Hepatic stellate cell (primary cell): ENCODE measurements around the gene TAL1.

Experiments used
- DNase-seq: peaks from one replicate; pipeline ENCODE4 v3.0.0; 2011; ENCODE audit warnings: low spot score

Gene TAL1

DNA sequence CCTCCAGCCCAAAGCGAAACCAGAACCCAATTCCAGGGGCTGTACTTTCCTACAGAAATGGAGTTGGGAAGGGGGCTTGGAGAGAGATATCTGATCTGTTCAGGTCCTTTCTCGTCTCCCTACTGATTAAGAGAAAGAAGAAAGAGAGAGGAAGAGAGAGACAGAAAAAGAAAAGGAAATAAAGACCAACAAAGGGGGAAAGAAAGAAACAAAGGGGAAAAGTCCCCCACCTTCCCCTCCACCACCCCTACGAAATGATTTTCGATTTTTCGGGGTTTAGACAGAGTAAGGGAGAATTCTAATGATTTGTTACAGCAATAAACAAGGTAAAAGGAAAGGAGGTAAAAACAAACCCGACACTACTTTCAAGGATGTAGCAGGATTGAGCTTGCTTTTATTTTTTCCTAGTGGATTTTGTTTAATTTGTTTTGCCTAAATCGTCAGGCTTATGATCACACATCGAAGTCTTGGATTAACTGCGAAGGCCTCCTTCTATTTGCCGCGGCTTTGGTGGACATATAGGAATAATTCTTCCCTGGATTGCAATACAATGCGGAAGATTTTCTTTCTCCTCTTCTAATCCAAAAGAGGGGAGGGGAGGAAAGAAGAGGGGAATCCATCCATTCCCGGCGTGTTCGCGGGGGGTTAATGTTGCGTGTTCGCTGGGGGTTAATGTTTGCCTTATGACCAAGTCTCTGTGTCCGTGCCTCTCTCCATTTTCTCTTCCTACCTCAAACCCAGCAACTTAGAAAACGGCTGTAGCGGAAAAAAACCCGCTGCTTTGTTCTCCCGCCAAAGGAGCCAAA, 1.9 kb downstream of the TAL1 start:
- no peak for DNase-seq

DNA sequence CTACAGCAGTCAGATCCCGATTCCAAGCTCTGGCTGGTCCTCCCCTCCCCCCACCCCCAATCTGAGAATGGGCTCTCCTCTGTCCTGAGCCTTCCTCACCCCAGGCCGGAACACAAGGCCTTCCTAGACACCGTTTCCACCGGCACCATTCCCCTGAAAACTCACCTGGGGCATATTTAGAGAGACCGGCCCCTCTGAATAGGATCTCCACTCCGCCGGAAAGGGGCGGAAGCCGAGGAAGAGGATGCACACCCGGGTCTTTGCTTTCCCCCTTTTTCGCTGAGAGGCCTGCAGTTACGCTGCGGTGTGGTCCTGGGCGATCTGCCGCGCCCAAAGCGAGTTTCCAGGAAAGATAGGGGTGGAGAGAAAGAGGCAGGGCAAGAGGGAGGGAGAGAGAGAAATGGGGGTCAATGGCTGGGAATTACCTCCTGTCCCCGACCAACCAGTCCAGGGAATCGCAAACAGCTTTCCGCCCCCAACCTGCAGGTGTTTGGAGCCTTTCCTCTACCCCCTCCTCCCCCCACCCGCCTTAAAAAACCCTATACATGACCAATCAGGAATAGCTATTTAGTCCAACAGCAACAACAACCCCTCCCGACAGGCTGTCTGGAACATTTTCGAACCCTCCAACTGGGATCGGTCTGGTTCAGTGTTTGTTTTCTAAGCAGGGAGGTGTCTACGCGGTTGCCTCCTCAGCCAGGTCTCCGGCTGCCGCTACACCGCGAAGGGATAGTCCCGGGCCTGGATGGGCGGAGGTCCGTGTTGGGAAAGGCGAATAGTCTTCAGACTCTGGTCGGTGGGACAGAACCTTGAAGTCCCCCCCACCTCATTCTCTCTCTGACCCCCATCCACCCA, 2.8 kb downstream of the TAL1 start:
- no peak for DNase-seq

DNA sequence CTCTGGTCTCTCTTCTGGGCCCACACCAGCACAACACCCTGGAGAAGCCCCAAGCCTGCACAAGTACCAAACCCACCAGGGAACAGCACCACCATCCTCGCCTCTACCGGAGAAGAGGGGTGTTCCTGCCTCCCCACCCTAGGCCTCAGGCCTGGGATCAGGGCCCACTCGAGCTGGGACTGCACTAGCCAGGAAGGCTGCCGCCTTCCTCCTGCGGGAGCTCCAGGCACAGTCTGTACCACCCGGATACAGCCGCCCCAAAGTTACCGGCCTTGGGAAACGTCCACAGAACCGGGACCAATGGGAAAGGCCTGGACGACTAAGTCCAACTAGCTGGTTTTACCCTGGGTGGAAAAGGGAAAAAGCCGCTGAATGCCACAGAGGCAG, 3.4 kb downstream of the TAL1 start:
- DNase-seq: no peak

DNA sequence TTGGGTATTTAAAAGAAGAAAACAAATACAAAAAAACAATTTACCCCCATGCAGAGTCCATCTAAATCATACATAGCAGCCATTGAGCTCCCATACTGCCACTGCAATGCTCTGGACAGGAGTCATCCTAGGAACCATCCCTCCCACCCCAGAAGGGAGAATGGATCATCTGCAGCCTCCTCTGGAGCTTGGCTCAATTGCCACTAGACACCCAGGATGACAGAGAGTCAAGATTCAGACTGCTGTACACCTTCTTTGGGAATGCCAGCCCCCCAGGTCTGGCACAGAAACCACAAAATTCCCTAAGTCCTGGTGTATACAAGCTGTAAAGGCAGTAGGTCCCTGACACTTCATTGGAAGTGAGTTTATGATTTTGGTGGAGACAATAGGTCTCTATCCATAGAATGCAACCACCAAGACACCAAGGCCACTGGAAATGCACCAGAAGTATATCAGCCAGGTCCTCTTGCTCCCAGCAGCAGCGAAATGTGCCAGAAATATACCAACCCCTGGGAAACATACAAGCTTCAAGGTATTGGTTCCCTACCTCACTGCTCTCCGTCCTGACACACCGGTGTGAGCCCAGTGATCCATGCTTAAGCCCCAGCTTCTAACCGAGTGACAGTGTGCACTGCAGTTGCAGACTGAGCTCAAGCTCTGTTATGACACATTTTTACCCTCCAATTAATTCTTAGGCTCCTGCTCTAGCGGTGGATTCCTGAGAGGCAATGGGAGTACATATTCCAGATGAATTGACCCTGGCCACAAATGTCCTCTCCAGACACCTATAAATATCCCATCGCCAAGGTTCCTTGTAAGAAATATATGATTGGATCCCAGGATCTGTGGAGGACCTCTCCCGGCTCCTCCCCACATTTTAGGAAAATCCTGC, 4.4 kb downstream of the TAL1 start:
- no peak for DNase-seq

DNA sequence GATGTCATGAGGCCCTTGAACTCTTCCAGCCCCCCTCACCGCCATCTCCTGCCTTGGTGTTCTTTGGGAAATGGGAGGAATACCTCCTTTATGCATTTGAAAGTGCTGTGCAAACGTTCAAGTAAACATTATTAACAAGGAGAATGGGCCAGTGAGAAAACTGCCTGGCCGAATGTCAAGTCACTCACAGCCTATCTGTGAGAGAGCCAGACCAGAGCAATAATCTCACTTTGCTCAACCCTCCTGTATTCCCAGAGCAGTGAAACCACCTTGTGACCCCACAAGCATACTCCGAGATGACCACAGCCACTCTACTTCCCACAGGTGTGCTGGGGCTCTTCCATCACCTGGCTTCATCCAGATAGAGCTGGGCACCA, 5.2 kb downstream of the TAL1 start:
- no peak for DNase-seq

DNA sequence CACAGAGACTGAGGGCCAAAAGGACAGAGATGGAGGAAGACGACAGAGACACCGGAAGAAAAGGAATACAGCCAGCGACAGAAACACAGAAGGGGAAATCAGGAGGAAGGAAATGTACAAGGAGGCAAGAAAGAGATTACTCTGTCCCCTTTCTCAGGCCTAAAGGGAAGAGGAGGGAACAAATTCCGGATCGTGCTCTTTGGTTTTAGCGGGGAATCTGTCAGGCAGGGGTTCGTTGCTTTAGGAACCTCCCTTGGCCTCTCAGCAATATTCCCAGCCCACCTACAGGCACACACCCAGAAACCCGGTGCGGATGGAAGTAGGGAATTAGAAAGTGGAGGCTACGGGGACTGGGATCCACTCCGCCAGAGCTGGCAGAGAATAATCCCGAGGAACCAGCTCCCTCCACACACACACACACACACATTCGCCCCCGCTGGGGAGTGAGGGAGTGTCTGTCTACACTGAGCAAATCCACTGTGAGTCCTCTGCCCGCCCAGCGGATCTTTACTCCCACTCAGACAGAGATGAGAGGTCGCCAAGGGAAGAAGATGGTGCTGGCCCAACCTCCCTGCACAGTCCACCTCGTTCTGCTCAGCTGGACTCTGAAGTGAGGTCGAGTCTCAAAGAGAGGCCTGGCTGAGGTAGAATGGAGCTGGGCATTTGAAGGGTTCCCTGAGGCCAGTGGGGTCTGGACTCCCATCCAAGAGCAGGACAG, 5.7 kb downstream of the TAL1 start:
- no peak for DNase-seq

DNA sequence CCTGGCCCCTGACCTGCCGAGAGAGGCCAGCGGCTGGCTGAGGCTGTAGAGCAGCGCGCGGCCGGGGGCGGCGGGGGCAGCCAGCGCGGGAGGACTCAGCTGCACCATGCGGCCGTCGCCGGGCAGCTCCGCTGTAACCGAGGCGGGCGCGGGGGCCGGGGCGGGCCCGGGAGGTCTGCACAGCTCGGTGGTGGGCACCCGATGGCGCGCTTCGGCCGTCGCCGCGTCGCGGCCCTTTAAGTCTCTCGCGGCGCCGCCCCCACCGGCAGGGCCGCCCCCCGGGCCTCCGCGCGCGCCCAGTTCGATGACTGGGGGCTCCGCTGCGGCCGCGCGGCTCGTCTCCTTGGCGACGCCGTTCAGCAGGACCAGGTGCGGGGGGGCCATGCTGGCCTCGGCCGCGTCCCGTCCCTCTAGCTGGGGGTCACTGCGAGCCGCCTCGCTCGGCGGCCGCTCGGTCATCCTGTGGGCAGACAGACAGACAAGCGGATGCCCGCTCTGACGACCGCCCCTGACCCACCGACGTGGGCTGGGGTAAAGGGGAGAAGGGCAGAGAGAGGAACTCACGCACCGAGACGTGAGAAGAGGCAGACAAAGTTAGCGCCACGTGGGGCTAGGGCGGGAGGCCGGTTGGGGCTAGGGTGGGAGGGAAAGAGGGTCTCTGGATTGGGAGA, 6.5 kb downstream of the TAL1 start:
- no peak for DNase-seq

DNA sequence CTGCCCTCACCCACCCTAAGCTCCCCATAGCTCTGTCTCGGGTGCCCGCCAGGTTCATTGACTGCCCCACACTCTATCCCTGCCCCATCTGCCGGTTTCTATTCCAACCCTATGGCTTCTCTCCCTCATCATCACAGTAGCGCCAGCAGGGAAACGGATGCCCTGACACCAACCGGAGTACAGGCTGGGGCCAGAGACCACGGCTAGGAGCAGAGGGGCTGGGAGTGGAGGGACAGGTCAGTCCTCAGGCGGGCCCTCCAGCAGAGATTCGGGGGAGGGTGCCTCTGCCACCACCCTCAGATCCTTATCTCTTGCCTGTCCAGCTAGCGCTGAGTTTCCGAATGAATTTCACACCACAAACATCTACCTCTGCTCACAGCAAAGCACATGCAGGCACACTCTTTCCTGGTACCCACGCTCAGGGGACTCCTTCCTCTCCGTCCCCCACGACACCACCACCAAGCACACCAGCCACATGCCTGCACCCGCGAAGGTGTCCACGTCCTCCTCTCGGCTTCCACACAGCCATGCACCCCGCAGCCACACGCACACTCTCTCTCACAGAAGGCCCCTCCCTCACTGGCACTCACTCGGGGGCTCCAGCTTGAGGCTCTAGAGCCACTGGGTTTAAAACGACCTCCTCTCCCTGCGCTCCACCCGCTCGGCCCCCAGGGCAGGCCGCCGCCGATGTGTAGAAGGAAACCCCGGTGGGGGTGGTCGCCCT, 7.2 kb downstream of the TAL1 start:
- no peak for DNase-seq

DNA sequence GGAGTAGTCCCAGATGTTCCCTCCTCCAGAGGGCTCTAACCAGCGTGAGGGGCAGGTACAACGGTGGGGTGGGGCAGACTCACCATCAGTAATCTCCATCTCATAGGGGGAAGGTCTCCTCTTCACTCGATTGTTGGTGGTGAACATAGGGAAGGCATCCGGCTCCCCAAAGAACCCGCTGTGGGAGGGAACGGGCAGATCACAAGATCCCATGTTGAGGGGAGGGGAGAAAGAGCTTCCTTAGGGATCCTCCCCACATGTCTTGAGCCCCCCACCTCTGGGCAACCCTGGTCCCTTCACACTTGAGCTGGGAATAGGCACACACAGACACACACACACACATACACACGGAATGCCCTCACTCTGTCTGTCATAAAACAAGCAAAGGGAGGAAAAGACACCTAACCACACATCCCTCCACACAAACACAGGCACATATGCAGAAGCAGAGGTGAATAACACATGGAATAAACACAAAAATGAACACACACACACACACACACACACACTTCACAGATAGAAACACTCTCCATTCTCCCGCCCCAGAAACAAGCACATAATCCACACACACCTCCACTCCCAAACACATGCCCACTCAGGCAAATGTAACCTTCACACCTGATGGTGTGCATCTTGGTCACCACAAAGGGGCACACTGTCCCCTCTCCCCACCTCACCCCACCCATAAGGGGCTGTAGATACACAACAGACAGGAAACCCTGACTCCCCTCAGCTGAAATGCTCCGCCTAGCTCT, 7.9 kb downstream of the TAL1 start:
- DNase-seq: no peak

DNA sequence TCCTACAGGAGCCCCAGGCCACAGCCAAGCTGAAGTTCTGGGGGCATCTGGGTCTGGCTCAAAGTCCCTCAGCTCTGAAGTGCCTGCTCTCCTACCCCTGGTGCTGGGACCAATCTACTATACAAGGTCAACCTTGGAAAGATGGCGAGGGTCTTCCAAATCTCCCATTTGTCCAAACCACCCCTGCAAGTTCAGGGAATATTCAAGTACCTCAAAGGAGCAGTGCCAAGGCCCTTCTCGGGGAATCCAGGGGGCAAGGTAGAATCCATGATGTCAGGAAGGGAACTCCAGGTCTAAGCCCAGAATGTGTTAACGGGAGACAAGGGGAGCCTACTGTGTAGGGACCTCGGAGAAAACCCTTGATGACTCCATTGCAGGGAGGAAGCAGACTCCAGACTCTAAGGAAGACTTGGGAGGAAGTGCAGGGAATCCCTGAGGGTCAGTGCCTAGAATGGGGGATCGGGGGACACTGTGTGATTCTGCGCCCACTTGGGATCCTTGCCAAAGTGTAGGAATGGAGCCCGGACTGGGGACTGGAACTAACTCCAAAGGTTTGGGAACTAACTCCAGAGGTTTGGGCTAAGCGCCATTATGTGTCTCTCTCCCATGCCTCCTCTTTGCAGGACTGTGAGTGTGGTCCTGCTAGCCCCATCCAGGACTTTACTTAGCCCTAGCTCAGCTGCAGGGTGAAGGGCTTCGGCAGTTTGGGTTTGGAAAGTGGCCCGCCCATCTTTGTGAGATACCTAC, 8.7 kb downstream of the TAL1 start:
- no peak for DNase-seq

DNA sequence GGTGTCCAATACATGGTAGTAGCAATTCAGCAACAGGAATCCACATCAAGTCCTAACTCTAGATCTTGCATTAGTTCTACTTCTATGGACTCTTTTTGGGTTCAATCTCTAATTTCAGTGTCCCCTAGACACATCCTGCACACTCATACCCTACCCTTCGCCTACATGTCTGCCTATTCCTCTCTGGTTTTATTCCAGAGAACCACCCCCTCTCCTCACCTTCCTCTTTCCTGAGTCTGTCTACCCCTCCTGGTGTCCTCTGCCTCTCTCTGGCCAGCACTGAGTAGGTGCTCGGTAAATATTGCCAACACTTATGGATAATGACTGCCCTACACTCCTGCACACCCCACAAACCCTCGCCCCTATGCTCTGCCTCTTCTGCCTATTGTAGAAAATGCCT, 9.5 kb downstream of the TAL1 start:
- DNase-seq: no peak

DNA sequence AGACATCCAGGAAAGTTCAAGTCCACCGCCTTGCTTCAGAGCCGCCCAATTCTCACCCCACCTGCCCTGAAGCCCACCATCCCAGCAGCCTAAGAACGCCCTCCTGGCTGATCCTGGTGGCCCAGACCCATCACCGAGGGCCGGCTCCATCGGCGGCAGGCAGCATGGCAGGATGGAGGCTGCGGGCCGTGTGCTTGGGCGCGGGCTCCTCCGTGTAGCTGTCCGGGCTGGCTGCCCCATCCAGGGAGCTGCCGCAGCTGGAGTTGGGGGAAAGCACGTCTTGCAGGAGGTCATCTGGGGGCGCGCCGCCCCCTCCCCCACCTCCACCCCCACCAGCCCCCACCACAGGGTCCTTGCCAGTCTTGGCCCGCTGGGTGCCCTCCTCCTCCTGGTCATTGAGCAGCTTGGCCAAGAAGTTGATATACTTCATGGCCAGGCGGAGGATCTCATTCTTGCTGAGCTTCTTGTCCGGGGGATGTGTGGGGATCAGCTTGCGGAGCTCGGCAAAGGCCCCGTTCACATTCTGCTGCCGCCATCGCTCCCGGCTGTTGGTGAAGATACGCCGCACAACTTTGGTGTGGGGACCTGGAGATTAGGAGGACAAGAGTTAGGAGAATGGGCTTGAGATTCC, 12.3 kb downstream of the TAL1 start:
- no peak for DNase-seq

DNA sequence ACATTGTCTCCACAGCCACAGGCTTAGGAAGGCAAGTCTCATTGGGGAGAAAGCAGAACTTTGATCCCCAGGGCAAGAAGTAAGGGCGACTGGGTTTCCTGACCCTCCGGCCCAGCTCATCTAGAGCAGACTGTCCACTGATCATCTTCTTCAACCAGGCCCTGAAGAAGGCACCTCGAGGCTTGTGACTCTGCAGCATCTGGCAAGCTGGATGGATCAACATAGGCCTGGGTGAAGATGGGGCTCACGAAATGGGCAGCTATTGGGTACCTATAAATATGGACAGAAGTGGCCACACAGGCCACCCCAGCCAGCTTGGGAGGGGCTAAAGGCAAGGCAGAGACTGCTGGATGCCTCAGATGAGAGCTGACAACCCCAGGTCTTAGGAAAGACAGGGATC, 13.0 kb downstream of the TAL1 start:
- no peak for DNase-seq

DNA sequence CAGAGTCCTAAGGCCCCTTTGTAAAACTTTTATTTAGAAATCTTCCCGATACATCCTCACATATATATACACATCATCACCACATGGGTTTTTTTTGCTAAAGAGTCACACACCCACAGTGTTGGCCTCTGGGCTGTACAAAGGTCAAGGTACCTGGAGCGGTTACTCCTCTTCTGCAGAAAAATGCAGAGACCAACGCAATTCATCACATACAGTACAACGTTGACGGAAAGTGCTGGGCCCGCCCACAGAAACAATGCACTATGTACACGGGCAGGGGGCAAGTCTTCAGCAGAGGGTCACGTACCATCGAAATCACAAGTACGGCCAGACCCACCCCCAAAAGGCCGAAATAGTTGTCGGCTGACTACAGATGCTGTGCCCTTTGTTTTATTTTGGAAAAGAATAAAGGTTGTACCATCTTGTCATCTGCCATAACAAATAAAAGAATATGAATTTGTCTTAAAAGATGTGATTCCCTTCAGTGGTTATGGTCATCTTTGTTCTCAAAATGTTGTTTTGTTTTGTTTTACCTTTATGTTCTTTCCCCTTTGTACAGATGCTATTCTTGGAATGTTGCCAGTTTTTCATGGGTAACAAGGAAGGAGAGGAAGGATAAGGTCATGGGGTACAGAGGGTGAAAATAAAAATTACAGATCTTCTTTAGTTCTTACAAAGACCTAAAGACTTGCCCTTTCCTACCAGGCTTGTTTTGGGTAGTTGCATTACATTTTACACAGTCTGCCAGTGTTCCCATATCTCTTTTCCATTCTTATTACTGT, 15.6 kb downstream of the TAL1 start:
- DNase-seq: no peak

DNA sequence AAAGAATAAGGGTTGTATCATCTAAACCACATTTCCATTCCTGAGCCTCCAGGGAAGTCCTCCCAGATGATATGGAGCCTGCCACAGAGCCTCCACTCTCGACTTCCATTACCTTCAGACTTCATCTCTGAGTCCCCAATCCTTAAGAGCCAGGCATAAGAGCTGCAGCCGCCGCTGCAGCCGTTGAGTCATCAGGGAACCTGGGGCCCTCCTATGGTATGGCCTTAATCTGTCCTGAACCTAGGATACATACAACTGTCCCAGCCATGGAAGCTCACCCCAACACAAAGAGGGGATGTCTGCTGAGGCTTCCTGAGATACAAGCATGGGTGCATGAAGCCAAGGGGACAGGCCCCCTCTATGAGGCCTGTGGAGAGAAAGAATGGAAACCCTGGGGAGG, 16.3 kb downstream of the TAL1 start:
- DNase-seq: no peak

DNA sequence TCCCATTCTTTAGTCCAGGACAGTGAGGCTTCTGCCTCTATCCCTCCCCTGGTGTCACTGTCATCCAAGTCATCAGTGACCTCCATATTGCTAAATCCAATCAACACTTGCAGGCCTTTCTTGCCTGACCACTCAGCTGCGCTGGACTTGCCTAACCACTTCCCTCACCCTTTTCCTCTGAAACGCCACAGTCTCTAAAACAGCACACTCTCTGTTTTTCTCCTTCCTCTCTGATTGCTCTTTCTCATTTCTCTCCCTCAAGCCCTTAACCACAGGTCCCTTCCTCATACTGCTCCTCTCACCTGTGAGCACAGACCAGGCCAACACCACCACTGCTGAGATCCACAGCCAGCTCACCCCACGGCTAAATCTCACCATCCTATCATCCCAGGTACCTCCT, 17.5 kb downstream of the TAL1 start:
- DNase-seq: no peak

DNA sequence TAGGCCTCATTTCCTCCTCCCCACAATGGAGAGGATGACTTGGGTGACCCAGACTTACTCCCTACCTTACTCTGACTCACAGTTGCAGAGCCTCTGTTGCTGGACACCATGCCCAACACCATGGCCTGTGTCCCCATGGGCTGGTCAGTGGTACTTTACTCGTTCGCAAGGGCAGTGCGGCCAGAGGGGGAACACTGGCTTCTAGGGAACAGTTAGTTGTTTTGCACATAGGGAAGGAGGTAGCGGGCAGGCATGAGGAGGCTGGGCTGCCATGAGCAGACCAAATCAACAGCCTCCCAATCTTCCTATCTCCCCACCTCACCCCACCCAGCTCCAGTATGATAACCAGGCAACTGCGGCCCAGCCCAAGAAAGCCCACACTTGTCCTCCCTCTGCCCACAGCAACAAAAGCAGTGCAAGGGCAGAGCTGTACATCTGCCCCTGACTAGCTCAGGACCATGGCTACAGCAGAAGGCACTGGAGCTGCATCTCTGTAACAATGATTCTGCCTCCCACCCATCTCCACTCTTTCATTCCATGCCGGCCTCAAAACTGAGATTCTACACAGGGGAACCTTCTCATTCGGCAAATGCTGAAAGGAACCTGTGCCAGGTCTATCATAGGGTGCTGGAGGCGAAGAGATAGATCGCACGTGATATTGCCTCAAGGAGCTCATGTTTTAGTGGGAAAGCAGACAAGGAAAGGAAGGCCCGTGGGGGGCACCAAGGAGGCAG, 18.6 kb downstream of the TAL1 start:
- DNase-seq: no peak
